8988T (cell line): ENCODE data around the gene MEAK7.

Source experiments
- DNase-seq: peaks from one replicate; pipeline ENCODE4 v3.0.0; 2011

Gene MEAK7

DNA sequence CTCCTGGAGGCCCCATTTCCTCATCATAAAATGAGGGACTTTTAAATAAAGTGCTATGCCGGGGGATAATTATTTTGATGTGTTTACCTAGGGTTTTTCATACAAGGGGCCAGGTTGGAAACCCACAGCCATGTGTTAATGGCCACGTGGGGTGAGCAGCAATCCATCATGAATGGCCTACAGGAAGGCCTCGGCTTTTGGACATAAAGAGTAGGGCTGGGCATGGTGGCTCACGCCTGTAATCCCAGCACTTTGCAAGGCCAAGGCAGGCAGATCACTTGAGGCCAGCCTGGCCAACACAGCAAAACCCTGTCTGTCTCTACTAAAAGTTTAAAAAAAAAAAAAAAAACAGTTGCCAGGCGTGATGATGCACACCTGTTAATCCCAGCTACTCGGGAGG, 40.3 kb downstream of the MEAK7 start:
- no peak for DNase-seq

DNA sequence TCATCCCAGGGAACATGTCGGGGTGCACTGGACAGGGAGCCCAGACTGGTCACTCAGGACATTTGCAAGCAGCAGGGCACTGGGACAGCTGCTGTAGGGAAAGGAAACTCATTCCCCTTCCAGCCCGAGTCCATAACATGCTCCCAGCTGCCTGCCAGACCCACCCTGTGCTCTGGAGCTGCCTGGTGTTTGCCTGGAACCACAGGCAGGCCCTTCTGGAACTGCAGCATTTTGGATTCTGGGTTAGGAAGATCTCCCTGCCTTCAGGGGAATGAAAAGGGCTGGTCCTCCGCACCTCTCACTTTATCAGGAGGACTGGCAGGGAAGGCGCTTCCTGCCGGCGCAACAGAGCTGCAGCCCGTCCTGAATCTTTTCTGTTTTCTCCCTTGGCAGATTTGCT, 41.2 kb downstream of the MEAK7 start:
- DNase-seq: no peak

DNA sequence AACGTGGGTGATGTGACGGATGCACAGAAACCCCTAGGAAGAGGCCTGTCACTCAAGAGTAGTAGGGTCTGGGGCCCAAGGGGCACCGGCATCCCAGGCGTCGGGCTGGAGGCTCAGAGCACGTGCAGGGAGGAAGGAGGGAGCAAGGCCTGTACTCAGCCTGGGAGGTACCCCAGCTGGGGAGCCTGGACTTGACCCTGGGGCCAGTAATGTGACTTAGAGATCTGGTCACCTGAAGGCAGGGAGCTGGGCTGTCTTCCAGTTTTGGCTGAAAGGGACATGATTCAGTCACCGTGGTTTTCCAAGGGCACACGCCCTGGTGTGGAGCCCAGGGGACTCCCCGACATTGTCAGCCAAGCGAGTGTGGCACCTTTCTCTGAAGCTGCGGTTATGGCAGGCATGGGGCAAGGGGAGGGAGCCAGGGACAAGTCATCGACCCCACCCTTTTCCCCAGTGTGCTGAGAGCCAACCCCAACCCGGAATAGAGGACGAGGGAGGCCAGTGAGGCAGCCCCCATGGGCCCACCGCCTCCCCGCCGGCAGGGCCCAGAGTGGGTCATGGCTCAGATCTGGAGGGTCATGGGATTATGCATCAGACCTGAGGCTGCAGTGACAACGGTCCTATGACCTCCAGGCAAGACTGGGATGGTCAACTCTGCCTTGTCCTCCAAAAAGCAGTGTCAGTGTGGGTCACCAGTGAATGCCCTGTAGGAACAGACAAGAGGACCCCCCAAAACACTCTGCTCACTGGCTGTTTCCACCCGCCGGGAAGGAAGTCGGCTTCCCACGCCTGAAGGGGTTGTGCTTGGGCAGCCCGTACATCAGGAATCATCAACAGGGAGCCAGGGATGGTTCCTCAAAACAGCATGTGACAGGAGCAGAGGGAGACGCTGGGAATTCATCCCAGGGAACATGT, 41.9 kb downstream of the MEAK7 start:
- no peak for DNase-seq

GRCh38 chr16:84461413-84462295, 42.8 kb downstream of the MEAK7 start:
- DNase-seq: no peak

DNA sequence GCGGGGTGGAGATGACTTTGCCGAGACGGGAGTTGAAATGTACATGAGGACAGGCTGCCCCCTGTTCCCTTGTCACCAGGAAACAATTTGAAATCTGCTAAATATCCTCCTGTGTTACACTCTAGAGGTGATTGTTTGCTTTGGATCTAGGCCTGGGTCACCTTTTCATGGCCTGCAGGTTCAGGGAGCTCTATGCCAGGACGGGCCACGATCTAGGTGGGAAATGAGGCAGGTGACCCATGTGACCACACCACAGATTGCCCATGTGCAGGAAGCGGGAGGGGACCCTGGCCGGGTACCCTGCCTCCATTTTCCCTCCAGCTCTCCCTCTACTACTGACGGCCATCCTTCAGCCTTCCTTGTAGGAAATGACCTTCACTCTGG, 43.4 kb downstream of the MEAK7 start:
- DNase-seq: no peak

GRCh38 chr16:84460406-84461028, 43.9 kb downstream of the MEAK7 start:
- DNase-seq: no peak

DNA sequence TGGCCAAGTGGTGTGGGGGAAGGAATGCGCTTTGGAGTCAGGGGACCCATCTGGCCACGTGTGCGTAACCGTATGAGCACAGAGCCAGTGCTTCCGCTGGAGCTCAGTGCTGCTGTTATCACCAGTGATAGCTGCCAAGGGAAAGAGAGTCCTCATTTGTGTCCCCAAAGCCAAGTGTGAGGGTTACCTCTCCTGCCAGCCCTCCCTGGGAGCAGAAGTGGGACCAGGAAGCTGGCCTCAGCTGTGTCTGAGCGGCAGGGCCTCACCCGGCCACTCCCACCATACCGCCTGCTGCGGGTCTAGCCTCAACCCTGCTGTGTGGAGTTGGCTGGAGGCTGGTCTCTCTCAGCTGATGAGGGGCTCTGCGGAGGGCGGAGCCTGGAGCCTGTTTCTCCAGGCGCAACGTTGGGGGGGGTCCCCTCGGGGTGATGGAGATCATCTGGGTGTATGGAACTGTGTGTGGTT, 44.5 kb downstream of the MEAK7 start:
- DNase-seq: no peak

DNA sequence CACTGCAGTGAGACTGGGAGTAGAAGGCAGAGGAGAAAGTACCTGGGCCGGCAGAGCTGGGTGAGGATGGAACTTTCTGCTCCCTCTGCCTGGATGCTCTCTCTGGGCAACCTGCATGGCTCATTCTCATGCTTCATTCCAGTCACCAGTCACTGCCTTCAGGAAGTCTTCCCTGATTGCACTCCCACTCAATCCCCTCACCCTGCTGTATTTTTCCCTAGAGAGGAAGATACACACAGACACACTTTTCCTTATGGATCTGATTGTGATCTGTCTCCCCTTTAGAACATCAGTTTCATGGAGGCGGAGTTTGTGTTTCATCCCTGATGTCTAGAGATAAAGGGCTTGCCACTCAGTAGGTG, 44.9 kb downstream of the MEAK7 start:
- DNase-seq: no peak

- DNase-seq: no peak
Measured at GRCh38 chr16:84458606-84459532, 45.6 kb downstream of the MEAK7 start.

GRCh38 chr16:84455031-84455430, 49.4 kb downstream of the MEAK7 start:
- DNase-seq: no peak
